HEK293 (cell line): Measurements from ENCODE around the gene BPIFA1.

Experiments
- KLF16 ChIP-seq: fragments of 450-650 bp; formaldehyde crosslinking; IDR thresholded peaks from 2 replicates; pipeline ENCODE4 v1.5.1; 2017; ENCODE audit warnings: missing biosample characterization, missing genetic modification characterization
- KLF7 ChIP-seq: fragments of 450-650 bp; formaldehyde crosslinking; IDR thresholded peaks from 2 replicates; pipeline ENCODE4 v1.5.1; 2016; ENCODE audit warnings: missing biosample characterization, missing genetic modification characterization, borderline replicate concordance
- MYNN ChIP-seq: fragments of 450-650 bp; formaldehyde crosslinking; IDR thresholded peaks from 2 replicates; pipeline ENCODE4 v1.5.1; 2016; ENCODE audit warnings: missing biosample characterization, missing genetic modification characterization, borderline replicate concordance
- SETDB1 ChIP-seq: IDR thresholded peaks from one replicate; pipeline ENCODE4 v1.6.1; 2017; ENCODE audit warnings: mild to moderate bottlenecking, low read length, moderate library complexity, mixed read lengths; ENCODE audit not compliant: insufficient read length
- ZBTB21 ChIP-seq: fragments of 450-650 bp; formaldehyde crosslinking; IDR thresholded peaks from 2 replicates; pipeline ENCODE4 v1.5.1; 2017; ENCODE audit warnings: missing biosample characterization, missing genetic modification characterization
- ZNF184 ChIP-seq: fragments of 450-650 bp; IDR thresholded peaks from 2 replicates; pipeline ENCODE4 v1.5.1; 2018; ENCODE audit warnings: missing biosample characterization, mild to moderate bottlenecking, missing genetic modification characterization
- ZNF302 ChIP-seq: fragments of 450-650 bp; formaldehyde crosslinking; IDR thresholded peaks from 2 replicates; pipeline ENCODE4 v1.5.1; 2016; ENCODE audit warnings: missing biosample characterization, missing genetic modification characterization, low read depth
- ZNF555 ChIP-seq: fragments of 450-650 bp; formaldehyde crosslinking; conservative IDR thresholded peaks from 2 replicates; pipeline ENCODE4 v1.5.1; 2017; ENCODE audit warnings: missing biosample characterization, mild to moderate bottlenecking, missing genetic modification characterization, inconsistent platforms
- TF ChIP-seq, protein P1 (sequence below): fragments of 450-650 bp; formaldehyde crosslinking; IDR thresholded peaks from 2 replicates; pipeline ENCODE4 v1.5.1; 2017; ENCODE audit warnings: missing biosample characterization, missing genetic modification characterization
- TF ChIP-seq, protein P2 (sequence below): fragments of 450-650 bp; formaldehyde crosslinking; IDR thresholded peaks from 2 replicates; pipeline ENCODE4 v1.5.1; 2016; ENCODE audit warnings: missing biosample characterization, missing genetic modification characterization
- TF ChIP-seq, protein P3 (sequence below): fragments of 450-650 bp; formaldehyde crosslinking; IDR thresholded peaks from 2 replicates; pipeline ENCODE4 v1.5.1; 2017; ENCODE audit warnings: missing biosample characterization, missing genetic modification characterization

DNA sequence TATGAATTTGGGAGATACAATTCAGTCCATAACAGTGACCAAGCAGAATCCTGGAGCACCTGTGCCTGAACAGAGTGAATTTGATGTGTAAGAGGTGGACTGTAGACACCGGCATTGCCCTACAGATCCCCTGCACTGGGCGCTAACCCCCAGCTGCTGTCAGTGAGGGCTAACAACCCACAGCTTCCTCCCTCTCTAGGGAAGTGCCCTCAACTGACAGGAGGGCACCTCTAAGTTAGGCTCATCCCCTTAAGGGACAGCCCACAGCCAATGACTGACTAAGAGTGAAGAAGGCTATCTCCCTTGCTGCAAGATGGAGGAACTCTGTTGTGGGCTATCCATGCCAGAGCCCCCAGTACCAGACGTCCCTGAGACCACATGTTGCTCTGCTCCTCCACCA is 31.9 kb downstream of the BPIFA1 start:
- TF ChIP-seq, protein P1, sequence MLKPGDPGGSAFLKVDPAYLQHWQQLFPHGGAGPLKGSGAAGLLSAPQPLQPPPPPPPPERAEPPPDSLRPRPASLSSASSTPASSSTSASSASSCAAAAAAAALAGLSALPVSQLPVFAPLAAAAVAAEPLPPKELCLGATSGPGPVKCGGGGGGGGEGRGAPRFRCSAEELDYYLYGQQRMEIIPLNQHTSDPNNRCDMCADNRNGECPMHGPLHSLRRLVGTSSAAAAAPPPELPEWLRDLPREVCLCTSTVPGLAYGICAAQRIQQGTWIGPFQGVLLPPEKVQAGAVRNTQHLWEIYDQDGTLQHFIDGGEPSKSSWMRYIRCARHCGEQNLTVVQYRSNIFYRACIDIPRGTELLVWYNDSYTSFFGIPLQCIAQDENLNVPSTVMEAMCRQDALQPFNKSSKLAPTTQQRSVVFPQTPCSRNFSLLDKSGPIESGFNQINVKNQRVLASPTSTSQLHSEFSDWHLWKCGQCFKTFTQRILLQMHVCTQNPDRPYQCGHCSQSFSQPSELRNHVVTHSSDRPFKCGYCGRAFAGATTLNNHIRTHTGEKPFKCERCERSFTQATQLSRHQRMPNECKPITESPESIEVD (tag by site-specific recombination) = no peak
- TF ChIP-seq ZNF184 (tag by site-specific recombination) (no peak), ZNF302 (tag by site-specific recombination) (no peak), ZBTB21 (tag by site-specific recombination) (no peak), ZNF555 (no peak), KLF16 (no peak), KLF7 (tag by site-specific recombination) (no peak), MYNN (no peak), SETDB1 (no peak)
- TF ChIP-seq, protein P2, sequence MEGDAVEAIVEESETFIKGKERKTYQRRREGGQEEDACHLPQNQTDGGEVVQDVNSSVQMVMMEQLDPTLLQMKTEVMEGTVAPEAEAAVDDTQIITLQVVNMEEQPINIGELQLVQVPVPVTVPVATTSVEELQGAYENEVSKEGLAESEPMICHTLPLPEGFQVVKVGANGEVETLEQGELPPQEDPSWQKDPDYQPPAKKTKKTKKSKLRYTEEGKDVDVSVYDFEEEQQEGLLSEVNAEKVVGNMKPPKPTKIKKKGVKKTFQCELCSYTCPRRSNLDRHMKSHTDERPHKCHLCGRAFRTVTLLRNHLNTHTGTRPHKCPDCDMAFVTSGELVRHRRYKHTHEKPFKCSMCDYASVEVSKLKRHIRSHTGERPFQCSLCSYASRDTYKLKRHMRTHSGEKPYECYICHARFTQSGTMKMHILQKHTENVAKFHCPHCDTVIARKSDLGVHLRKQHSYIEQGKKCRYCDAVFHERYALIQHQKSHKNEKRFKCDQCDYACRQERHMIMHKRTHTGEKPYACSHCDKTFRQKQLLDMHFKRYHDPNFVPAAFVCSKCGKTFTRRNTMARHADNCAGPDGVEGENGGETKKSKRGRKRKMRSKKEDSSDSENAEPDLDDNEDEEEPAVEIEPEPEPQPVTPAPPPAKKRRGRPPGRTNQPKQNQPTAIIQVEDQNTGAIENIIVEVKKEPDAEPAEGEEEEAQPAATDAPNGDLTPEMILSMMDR (tag by site-specific recombination) = no peak
- TF ChIP-seq, protein P3, sequence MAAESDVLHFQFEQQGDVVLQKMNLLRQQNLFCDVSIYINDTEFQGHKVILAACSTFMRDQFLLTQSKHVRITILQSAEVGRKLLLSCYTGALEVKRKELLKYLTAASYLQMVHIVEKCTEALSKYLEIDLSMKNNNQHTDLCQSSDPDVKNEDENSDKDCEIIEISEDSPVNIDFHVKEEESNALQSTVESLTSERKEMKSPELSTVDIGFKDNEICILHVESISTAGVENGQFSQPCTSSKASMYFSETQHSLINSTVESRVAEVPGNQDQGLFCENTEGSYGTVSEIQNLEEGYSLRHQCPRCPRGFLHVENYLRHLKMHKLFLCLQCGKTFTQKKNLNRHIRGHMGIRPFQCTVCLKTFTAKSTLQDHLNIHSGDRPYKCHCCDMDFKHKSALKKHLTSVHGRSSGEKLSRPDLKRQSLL (tag by site-specific recombination) = no peak
